HG02588 (cell line): ENCODE measurements around the gene PIMREG.

Experiments used
- ATAC-seq: cut with Tn5 transposase; IDR thresholded peaks from one replicate; pipeline ENCODE4 v1.9.1; 2021; ENCODE audit warnings: mild to moderate bottlenecking, moderate library complexity; ENCODE audit not compliant: unreplicated experiment

PIMREG gene

DNA sequence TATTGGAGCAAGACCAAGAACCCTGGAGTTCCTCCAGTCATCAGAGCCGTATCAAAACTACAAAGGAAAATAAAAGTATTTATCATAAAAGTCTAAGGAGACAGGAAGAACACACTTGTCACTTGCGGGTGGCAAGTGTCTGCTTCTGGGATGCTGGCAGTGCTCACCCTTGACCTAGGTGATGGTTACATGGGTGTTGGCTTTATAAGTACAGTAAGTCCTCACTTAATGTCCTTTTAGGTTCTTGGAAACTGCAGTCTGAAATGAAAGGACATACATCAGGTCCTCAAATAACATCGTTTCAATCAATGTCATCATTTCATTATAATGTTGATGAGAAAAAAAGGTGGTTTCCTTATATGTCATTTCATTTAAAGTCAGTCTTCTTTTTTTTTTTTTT lies 6.3 kb upstream of the PIMREG start:
- no peak for ATAC-seq

DNA sequence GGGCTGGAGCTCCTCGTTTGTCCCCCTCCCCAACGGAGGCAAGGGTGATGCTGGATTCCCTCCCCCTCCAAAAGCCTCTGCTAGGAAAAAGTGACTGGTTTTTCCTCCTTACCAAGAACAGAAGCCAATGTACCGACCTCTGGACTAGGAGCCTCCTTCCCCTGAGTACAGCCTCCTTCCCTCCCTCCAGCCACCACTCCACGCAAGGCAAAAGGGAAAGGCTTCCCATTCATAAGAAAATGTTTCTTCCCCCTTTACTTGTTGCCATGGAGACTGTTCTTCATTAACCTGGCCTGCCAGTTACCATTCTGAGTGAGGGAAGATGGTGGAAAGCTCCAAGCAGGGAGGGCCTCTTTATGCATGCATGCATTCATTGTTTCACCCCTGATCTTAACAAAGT lies 4.3 kb upstream of the PIMREG start:
- ATAC-seq: no peak

DNA sequence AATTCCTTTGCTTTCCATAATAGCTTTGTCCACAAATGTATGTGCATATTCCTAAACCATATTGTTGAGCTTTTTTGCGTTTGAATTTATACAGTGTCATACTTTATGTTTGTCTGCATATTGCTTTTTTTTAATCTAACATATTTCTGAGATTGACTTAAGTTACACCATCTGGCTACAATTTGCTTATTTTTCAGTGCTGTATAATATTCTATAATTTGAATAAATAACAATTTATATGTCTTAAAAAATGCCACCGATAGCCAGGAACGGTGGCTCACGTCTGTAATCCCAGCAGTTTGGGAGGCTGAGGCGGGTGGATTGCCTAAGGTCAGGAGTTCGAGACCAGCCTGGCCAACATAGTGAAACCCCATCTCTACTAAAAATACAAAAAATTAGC lies 1.5 kb upstream of the PIMREG start:
- ATAC-seq: no peak

DNA sequence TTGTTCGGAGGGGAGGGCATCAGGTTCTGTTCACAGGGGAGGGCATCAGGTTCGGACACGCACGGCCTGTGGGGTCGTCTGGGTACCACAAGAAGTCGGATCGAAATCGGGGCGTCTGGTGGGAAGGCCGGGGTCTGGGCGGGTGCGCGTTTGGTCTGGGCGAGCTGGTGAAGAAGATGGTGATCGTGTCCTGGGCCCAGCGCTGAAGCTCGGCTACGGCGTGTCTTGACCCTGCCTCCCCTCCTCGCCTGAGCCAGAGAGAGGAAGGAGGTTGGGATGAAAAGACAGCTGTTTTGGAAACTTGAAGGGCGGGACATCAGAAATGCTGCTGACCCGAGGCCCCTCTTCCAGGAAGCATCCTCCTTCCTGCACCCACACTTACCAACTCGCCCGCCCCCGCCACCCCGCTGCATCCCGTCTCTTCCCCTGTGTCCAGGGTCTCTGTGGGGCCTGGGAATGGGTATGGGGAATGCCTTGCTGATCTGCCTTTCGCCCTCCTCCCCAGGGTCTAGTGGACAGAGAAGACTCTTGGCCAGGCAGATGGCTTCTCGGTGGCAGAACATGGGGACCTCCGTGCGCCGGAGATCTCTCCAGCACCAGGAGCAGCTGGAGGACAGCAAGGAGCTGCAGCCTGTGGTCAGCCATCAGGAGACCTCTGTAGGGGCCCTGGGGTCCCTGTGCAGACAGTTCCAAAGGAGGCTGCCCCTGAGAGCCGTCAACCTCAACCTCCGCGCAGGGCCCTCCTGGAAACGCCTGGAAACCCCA lies 498 bp downstream of the PIMREG start:
- ATAC-seq: no peak

DNA sequence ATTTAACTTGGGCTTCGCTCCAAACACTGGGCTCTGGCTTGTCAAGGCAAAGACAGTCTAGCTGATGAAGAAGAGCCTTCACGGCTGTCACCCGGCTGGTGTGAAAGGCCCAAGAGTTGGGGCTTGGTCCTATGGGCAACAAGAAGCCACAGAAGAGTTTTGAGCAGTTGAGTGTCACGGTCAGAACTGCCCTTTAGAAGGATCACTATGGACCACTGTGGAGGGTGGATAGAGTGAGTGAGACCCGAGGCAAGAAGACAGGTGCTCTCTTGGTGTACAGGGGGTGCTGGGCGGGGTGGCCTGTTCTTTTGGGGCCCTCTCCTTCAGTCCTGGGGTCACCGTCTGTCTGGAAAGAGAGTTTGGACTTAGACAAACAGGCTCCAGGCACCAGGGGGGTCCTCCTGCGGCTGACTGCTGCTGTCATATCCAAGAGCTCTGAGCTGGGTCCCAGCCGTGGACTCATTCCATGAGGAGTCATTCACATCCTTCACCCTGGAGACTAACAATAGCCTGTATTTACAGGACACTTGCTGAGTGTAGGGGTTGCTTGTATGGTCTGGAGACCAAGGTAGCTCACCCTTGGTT lies 2.4 kb downstream of the PIMREG start:
- ATAC-seq: no peak

DNA sequence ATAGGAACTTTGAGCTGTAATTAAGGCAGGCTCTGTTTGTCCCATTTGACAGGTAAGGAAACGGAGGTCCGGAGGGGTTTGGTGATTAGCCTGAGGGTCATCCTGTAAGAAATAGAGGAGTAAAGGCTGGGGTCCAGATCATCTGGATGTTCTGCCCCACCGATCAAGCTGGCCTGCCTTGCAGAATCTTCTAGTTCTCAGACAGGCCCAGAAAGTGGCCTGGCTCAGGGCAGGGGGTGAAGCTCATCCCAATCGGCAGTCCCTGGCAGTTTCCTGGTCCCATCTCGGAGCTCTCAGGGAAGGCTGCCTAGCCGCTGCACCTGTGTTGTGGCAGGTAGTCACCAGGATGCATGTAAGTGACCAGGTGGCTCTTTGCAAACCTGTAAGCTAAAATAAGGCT lies 4.2 kb downstream of the PIMREG start:
- no peak for ATAC-seq

DNA sequence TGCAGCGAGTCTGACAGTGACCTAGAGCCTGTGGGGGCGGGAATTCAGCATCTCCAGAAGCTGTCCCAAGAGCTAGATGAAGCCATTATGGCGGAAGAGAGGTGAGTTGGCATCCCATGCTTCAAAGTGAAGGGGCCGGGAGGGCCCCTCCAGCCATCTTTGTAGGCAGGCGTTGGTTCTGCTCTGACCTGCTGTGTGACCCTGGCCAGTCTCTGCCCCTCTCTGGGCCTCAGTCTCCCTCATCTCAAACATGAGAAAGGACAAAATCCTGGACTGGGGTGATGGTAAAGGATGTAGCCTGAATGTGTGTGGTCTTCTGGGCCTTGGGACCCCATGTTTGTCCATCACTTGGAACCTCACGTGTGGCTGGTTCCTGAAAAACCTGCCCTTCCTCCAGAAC lies 5.1 kb downstream of the PIMREG start:
- ATAC-seq: no peak

DNA sequence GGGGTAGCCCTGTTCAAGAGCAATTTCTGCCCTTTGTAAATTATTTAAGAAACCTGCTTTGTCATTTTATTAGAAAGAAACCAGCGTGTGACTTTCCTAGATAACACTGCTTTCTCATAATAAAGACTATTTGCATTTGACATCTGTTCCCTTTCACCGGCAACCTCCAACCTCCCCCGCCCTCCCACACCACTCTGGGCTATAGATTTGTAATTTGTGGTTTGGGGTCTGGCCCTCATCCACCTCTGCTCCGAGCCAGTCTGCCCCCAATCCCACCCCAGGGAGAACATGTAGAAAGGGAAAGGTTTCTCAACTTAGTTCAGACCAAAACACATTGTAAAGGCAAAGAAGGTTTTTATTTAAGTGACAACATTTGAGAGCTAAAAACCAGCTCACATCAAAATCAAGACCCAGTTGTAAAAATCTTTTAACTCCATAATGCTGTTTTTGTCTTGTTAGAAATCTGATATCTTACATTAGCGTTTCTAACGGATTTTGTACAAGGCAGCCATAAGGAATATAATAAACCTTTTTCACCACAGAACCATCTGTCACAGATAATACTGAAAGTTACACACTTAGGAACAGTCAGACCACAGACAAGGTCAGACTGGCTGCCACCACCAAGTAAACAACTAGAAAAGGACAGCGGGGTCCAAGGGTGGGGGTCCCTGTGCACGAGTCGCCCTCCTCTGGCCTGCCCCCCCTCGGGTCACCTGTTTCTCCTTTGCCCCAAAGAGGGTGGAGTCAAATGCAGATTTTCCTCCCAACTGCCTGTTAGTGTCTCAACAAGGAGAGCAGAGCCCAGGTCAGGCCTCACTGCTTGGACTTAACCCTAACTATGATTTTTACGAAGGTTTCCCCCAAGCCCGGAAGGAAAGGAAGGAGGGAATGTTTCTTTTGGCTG lies 6.9 kb downstream of the PIMREG start:
- ATAC-seq: no peak

DNA sequence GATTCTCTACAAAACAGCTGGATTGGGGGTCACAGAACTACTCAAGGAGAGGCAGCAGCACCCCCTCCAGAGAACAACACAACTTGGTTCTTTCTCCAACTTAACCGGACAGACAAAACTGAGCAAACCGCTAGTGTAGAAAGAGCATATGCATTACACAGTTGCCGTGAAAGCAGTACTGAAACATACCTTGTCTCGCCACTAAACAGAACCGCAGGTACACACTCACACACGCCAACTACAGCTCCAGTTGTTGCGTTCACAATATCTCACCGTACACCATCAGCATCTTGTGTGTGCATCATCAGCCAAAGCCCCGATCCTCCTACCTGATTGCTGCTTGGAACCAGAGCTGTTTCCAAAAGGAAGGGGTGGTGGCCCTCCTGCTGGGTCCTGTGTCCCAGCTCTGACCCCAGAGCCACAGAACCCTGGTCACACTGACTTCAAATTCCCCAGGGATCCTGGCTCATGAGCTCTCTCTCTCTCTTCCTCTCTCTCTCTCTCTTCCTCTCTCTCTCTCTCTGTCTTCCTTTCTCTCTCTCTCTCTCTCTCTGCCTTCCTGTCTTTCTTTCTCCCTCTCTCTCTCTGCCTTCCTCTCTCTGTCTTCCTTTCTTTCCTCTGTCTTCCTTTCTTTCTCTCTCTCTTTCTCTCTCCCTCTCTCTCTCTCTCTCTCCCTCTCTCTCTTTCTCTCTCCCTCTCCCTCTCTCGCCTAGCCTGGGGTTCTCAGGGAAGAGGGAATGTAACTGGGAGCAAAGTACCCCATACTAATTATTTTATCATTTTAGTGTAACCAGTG lies 8.4 kb downstream of the PIMREG start:
- no peak for ATAC-seq

DNA sequence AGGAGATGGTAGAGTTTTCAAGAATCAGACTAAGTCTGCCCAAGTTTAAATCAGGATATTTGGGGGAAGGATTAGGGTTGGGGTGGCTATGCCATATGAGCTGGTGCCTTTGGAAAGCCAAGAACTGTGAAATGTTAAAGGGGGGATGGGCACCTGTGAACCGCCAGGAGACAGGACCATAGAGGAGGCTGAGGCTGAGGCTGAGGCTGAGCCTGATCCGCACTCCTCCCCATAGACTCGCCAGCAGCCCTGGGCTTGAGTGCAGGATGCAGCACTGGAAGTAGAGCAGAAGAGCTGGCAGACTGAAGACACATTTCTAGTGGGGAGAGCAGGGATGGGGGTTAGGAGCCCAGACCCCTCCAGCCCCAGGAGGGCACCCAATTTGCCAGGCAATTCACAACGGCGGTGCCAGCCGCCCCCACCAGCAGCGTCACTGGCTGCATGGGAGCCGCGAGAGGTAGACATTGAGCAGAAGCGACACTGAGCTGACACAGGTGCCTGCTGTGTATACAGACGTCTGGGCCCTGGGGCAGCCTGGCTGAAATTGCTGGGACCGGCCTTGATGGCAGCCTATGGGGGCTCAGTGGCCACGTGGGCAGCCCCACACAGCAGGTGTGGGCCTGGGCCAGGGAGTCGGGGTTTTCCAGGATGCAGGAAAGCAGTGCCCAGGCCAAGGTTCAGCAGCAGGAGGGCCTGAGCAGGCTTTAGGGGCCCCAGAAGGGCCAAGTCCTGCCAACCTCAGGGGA lies 9.2 kb downstream of the PIMREG start:
- no peak for ATAC-seq

DNA sequence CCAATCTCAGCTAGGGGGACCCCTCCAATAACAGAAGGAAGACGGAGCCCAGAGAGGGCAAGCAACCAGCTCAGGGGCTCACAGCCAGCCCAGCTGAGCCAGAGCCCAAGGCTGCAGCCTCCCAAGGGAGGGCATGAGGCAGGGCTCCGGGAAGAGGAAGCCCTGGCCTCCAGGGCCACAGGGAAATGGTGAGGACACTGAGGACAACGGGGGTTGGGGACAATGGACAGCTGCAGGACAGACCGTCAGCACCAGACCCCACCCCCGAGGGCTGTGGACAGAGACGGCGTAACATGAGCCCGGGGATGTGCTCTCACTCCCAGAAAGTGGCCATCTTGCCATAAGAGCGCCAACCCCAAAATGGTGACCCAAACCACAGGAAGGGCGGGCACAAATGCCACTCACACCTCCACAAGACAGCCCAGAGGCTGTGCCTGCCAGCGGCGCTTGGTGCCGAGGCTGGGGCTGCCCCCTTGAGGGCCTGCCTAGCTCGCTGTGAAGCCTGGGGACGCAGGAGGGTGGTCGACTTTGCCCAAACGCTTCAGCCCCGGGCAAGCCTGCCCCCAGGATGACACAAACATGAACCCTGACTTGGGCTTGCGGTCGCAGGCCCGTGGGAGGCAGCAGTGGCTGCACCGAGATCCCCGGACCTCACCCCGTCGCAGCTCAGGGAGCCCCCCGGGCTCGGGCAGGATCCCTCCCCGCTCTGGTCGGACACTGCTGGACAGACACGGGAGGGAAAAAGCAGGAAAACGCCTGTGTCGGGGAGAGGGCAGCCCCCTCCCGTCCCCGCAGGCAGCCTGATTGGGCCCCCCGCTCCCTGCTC lies 10.5 kb downstream of the PIMREG start:
- no peak for ATAC-seq

DNA sequence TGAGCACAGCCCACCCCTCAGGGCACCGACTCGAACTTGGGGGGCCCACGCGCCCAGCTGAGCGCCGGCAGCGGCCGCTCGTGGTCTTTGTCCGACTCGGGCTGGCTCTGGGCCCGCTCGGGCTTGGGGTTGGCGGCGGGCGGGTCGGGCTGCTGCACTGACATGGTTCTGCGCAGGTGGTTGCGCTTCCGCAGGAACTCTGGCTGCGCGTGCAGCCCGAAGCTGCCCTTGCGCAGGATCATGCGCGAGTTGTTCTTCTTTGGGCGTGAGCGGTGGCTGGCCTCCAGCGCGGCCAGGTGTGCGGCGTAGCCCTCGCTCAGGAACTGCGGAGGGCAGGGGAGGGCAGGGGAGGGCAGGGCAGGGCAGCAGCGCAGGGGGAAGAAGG lies 11.1 kb downstream of the PIMREG start:
- ATAC-seq: no peak

DNA sequence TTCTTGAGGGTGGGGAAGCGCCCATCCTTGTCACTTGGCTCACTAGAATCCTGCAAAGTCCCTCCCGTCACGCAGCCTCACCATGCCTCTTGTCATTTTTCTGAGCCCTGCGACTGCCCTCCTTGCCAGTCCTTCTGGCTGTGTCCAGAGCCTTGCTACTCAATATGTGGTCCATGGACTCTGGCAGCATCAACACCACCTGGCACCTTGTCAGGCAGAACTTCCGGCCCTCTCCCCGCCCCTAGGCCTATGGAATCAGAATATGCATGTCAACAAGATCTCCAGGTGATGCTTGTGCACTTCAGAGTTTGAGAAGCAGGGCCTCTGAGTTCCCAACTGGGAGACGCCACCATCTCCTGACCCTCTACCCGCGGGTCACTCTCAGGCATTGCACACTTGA lies 12.1 kb downstream of the PIMREG start:
- no peak for ATAC-seq

DNA sequence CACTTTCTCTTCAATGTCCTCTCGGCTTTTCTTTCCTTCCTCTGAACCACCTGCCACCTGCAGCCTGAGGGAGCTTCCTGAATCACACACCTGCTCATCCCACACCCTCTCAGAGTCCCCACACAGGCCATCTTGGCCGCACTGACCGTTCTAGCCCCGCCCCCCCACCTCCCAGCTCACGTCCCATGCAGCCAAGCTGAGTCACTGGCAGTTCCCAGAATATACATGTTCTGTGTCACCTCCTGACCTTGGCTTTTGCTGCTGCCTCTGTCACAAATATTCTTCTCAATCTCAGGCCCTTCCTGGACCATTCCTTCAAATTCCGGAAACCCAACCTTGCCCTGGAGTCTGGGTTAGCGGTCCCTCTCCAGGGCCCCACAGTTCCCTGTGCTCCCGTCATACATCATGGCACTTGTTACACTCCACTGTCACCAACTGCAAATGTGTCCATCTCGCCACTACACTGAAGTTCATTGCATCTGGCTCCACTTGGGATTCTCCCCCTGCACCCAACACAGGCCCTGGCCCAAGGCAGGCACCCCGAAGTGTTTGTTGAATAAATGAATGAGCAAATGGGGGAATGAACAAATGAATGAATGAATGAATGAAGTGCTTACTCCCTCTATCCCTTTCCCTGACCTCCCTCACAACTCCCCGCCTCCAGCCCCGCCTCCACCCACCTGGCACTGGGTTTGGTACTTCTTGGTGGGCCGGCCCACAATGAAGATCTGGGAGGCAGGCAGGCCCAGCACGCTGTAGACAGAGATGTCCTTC lies 12.8 kb downstream of the PIMREG start:
- ATAC-seq: no peak

DNA sequence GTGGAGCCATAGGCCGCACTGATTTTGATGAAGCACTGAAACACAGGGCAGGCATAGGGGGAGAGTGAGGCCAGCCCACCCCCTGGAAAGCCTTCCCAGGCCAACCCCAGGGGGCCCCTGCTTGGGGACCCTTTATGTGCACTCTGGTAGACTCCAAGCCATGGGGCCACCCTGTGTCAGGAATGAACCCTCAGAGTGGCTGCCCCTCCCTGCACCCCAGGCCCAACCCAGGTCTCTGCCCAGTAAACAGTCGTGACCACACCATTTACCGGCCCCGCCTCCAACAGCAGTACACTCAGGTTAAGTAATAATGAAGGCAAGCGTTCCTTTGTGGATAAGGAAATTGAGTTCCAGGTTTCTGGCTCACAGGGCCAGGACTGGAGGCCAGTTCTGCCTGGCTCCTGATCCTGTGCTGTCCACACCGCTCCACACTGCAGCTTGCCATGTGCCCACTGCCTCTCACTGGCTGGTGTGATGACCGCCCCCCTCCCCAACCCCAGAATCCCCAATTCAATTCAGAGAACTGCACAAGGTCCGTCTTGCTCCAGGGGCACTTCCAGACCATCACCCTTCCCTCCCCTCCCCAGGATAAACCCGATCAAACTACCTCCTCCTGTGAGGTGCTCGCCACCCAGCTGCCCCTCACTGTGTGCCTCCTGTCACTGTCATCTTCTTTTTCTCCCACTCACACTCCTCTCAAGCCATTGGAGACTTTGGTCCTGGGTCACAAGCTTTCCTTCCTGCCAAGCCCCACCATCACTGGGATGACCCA lies 13.6 kb downstream of the PIMREG start:
- ATAC-seq: no peak

DNA sequence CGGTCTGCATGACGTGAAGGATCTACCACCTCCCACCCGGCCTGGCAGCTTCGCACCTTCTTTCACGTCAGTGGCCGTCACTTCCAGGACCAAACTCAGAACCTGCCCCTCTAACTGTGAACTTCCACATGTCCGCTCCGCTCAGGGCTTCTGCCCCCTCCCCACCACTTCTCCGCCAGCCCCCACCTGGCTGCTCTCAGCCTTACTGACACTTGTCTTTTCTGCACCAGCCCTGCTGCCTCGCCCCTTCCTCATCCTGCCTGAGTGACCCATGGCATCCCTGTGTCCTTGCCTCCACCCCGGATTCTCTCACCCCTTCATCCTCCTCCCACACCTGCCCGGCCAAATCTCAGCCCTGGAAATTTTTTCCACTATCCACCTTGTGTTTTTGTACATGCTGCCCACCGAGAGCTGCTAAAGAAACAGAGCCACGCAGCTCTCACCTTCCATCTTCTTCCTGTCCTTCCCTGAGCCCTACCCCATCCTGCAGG lies 14.2 kb downstream of the PIMREG start:
- ATAC-seq: no peak

DNA sequence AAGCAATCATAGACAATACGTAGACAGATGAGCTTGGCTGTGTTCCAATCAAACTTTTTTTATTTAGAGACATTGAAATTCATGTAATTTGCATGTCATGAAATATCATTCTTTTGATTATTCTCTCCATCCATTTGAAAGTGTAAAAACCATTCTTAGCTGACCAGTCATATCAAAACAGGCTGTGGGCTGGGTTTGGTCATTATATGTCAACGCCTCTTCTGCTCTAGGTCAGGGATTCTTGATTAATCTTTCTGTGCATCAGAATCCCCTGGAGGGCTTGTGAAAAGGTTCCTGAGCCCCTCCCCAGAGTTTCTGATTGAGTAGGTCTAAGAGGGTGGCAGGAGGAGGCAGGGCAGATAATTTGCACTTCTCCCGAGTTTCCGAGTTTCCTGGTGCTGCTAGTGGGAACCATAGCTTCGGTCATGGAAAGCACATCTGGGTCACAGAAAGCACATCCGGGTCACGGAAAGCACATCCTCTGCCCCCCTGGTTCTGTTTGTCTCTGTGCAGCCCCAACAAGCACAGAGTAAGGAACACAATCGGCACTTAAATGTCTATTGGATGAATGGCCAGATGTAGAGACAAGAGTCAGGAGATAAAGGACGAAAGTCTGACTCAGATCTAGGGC lies 16.4 kb downstream of the PIMREG start:
- ATAC-seq: no peak
